Adrenal gland (tissue), 5 donors: ENCODE data around the gene MAP7.

Experiments used
- POLR2A ChIP-seq, 2 donors: fragments of 450-650 bp; IDR thresholded peaks; one replicate each; pipeline ENCODE4 v1.6.1; 2017; ENCODE audit warnings: antibody characterized with exemption in 2 of 2, mild to moderate bottlenecking in 2 of 2, moderate library complexity in 1 of 2
- TF ChIP-seq, protein P1 (sequence below), 6 experiments: fragments of 450-650 bp in 4 of 6; fragments of 200-600 bp in 2 of 6; sonication (generic) in 1 of 6; IDR thresholded peaks; 1 replicate in 5 of 6; 2 replicates in 1 of 6; pipeline versions ENCODE4 v1.5.1 to v1.8.0; 2016 to 2021; ENCODE audit warnings: antibody characterized with exemption in 6 of 6, mild to moderate bottlenecking in 2 of 6, moderate library complexity in 1 of 6
- donor health status: DM: no; HTN: no; CAD: no.

DNA sequence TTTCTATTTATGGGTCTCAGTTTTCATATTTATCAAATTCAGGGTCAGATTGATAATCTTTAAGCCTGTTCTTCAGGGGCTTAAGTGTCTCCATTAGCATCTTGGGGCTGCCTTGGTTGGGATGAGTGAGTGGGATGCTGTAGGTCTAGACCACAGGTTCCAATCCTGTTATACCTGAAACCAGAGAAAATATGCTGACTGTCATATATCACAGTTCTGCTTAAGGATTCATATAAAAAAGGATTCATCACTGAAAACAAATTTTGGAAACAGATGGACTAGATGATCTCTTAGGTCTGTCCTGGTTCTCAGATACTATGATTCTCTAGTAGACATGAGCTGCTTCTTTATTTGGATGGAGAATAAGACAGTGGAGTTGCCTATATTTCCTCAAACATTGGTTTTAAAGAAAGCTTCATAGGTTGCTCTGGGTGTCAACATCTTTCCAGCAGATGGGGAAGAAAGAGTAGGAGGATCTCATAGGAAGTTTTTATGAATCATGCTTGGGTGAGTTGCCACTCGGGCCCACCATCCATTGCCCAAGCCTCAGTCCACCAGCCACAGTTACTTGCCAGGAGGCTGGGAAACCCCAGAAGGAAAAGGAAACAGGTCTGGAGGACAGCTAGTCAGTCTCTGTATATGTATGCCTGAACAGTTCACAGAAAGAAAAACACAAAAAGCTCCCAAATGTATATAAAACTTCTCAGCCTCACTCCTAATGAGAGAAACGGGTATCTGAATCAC lies 42.9 kb upstream of the MAP7 start:
- TF ChIP-seq, protein P1, sequence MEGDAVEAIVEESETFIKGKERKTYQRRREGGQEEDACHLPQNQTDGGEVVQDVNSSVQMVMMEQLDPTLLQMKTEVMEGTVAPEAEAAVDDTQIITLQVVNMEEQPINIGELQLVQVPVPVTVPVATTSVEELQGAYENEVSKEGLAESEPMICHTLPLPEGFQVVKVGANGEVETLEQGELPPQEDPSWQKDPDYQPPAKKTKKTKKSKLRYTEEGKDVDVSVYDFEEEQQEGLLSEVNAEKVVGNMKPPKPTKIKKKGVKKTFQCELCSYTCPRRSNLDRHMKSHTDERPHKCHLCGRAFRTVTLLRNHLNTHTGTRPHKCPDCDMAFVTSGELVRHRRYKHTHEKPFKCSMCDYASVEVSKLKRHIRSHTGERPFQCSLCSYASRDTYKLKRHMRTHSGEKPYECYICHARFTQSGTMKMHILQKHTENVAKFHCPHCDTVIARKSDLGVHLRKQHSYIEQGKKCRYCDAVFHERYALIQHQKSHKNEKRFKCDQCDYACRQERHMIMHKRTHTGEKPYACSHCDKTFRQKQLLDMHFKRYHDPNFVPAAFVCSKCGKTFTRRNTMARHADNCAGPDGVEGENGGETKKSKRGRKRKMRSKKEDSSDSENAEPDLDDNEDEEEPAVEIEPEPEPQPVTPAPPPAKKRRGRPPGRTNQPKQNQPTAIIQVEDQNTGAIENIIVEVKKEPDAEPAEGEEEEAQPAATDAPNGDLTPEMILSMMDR (IDR thresholded peaks at IDR 0.05), result no peak
- TF ChIP-seq POLR2A (IDR thresholded peaks at IDR 0.05), result no peak
